HTERT RPE-1 (cell line): Measurements from ENCODE around the gene PARK7.
"Not testable (repeated sequence)": the region's sequence is repeated elsewhere in the genome, so short reads cannot be mapped to it uniquely, and the experiment has no call there.

Experiments
- in situ Hi-C: fragments of 300-500 bp; cut with MboI; formaldehyde crosslinking; loops from 4 replicates; pipeline ENCODE4 v1.14.3; 2020; ENCODE audit warnings: low sequenced_read_pairs

Gene PARK7

DNA sequence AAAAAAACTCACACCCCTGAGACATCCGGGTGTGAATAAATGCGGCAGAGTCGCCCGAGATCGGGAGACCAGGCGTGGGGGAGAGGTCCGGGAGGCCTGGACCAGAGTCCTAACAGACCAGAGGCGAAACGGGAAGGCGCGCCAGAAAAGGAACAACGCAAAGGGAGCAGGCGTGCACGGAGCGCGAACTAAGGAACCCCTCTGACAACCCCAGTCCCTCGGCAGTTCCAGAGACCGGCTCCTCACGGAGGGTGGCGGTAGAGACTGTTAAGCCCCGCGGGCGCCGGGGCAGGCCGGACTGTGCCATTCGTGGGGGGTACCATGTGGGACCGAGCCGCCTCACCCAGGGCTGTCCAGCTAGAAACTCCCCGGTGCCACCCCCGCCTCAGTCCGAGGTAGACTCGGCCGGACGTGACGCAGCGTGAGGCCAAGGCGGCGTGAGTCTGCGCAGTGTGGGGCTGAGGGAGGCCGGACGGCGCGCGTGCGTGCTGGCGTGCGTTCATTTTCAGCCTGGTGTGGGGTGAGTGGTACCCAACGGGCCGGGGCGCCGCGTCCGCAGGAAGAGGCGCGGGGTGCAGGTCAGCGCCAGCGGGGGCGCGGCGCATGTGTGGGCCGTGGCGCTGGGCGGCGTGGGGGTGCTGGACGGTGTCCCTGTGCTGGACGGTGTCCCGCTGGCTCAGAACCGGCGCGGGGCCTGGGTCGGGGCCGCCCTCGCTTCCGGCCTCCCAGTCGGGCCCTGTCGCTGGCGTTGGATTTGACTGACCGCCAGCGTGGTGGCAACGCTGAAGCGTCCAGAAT lies at the start of gene PARK7:
TSS of gene PARK7 (plus strand) at position 496 of the 798 bp plus-strand sequence. CDS start 1,075 bp downstream, outside the sequence.
- in situ Hi-C loops, result no loop called here

DNA sequence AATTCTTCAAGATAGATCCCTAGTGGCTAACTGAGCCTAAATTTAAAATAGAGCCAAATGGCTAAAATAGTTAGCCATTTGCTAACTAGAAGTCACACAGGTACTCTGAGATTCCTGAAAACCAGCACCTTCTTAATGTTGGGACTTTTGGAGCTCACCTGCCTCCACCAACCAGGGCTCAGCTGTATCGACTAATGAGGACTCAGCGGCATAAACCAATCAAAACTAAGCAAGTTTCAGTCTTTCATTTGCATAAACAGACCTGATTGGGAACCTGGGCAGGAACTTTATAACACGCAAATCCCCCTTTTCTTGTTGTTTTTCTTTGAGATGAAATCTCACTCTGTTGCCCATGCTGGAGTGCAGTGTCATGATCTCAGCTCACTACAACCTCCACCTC lies 49.4 kb upstream of the PARK7 start:
- in situ Hi-C loops, result no loop called here

DNA sequence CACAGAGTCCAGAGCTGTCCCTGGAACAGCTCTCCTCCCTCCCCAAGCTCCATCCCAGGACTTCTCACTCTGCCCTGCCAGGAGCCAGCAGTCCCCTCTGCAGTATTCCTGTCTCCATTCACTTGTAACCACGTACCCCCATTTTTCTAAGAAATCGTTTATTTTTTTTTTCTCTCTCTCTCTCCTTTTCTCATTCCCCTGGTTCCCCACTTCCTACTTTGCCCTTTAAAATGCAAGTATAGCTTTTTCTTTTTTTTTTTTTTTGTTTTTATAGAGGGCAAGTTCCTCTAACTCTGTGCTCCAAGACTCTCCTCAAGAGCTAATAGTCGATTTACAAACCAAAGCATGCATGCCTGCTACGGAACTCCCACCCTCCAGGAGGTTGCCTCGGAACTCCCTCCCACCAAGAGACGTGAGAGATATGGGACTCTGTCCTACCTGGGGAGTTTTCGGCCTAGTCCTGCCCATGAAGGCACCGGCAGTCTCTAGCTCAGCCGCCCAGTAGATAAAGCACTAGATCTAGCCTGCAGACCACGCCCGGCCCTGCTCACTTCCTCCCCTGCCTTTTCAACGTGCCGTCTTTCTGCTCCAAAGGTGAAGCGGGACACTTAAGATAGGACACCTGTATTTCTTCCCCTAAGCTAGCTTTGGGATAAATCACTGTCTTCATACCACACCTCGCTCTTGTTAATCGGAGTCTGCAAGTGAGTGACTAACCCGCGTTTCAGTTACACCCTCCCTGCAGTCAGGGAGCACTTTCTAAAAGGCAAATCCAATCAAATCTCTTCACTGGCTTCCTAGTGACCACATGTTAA lies 48.6 kb upstream of the PARK7 start:
- in situ Hi-C loops, result no loop called here

DNA sequence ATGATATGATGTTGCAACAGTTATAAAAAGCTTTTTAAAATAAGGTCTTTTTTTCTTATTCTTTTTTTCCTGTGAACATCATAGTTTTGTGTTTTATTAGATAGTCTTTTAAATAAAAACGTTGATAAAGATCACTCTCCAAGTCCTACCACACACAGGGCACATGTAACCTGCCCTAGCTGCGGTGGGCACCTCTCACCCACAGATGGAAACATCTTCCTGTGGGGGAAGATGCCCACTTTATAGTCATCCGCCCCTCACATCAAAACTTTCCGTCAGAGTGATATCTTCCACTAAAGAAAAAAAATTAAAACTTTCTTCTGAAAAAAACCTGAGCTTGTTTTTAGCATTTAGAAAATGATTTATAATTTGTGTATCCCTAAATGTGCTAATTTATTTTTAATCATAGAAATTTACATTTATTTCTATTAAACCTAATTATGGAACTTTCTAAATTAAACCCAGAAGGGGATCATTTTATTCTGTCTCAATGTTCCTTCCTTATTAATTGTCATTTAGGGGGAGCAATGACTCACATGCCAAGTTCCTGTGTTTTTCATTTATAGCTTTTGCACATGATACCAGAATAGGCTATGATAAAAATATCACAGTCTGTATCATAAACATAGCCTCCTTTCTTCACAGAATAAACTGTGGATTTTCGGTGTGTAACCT lies 45.5 kb upstream of the PARK7 start:
- in situ Hi-C loops, result no loop called here

DNA sequence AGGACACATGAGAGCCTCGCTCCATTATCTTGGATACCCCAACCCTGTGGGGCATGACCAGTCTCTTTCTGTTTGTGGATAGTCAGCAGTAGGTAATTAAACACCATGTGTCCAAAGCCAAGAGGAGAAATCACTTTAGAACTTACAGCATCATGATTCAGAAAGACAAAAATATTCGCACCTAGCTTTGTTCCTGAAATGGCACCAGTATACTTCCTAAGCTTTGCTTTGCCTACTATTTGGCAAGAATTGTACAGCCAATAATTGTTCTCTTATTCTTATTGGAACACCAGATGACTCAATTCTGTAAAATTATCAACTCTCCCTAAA lies 45.0 kb upstream of the PARK7 start:
- in situ Hi-C loops, result no loop called here

DNA sequence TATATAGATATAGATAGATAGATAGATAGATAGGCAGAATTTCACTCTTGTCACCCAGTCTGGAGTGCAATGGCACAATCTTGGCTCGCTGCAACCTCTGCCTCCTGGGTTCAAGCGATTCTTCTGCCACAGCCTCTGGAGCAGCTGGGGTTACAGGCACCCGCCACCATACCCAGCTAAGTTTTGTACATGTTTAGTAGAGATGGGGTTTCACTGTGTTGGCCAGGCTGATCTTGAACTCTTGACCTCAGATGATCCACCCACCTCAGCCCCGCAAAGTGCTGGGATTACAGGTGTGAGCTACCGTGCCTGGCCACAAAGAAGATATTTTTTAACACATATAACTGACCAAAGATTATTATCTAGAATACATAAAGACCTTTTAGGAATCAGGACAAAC lies 43.5 kb upstream of the PARK7 start:
- in situ Hi-C loops, result not testable (repeated sequence)

DNA sequence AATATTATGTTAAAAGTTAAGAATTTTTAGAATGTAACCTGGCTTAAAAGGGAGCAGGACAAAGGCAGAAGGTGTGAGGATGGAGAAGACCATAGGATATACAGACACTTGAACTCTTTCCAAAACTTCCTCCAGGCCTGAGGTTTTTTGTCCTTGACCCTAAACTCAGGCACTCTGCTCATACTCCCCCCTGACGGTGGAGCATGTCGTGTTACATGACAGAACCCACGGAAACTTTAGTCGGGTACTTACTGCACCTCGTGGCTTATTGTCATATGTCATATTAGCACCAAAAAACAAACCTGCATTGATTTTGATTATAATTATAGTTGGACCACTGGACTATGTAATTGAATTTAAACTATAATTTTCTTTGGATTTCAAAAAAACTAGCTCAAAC lies 41.6 kb upstream of the PARK7 start:
- in situ Hi-C loops, result no loop called here

DNA sequence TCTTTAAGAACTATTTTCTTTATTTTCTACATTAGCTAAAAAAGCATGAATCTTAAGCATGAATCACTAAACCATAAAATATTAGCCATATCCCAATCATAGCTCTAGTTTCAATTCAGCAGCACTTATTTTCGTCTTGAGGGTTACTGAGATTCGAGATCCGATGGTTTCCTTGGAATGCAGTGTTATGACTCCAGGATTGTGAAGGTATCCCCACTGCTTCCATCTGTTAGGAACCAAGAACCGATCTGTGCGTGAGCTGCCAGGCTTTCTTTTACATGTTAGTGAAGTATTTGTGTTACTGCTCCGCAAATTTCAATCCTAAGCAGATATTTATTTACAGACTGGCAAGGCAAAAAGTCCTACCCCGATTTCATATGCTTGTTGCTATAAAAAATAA lies 39.7 kb upstream of the PARK7 start:
- in situ Hi-C loops, result no loop called here

DNA sequence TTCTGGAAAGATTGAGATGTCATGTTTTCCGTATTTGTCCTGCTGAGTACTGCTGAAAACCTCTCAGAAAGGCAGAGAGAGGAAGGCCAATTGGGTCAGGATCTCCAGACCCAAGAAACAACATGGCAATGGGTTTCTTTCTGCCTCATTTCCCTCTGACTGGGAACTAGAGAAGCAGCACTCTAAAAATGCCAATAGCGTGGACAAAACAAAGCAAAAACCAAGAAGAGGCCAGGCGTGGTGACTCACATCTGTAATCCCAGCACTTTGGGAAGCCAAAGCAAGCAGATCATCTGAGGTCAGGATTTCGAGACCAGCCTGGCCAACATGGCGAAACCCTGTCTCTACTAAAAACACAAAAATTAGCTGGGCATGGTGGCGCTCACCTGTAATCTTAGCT lies 39.2 kb upstream of the PARK7 start:
- in situ Hi-C loops, result no loop called here

DNA sequence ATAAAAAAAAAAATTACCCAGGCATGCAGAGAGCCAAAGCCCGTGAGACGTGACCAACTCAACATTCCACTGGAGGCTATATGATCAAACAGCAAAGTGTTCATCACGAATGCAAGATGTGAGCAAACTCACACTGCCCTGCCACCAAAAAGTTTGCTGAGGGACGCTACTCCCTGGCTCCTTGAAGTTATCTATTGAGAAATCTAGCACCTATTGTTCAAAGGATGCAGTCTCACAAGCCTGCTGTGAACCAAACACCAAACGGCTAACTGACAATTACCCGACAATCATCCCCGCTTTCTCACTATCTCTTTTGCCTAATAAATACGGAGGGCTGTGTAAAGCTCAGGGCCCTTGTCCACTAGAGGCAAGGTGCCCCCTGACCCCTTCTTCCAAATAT lies 34.5 kb upstream of the PARK7 start:
- in situ Hi-C loops, result not testable (repeated sequence)

DNA sequence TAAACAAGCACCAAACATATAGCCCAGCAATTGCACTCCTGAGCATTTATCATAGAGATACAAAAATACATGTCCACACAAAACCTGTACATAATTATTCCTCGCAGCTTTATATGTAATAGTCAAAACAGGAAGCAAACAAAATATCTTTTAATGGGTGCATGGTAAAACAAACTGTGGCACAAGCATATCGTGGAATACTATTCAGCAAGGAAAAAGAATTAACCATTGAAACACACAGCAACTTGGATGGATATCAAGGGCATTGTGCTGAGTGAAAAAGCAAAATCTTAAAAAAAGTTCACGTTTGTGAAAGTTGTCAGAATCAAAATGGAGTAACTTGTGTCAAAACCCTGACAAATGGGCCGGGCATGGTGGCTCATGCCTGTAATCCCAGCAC lies 33.3 kb upstream of the PARK7 start:
- in situ Hi-C loops, result no loop called here

DNA sequence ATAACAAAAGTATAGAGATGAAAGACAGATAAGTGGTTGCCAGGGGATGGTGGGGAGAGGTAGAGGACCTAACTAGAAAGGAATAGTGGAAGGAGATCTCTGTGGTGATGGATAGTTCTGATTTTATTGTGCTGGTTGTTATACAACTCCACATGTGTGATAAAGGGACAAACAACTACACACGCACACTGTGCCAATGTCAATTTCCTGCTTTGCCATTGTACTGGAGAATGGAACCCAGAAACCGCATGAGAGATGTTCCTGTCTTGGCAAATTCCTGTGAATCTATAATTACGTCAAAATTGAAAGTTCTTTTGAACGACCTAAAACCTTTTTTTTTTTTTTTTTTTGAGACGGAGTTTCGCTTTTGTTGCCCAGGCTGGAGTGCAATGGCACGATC lies 31.9 kb upstream of the PARK7 start:
- in situ Hi-C loops, result no loop called here

DNA sequence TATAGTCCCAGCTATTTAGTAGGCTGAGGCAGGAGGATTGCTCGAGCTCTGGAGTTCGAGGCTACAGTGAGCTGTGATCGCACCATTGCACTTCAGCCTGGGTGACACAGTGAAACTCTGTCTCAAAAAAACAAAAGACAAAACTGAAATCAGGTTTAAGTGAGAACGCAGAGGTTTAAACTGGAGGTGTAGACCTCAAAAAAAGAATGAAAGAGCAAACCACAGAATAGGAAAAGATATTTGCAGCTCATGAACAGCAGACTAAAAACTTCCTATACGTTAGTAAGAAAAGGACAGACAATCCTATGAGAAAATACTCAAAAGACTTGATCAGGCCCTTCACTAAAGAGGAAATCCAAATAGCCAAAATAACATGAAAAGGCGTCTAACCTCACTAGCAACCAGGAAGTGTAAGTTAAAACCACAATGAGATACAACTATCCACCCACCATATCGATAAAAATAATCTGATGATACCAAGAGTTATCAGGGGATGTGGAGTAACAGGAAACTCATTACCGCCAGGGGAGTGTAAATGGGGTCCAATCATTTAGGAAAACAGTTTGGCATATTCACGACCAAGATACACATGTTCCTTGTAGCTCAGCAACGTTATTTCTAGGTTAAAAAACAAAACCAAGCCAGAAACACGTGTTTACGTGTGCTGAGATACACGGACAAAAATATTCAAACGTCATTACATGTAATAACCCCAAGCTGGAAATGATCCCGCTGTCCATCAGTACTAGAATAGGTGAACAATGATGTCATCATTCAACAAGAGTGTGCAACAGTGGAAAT lies 30.7 kb upstream of the PARK7 start:
- in situ Hi-C loops, result no loop called here

DNA sequence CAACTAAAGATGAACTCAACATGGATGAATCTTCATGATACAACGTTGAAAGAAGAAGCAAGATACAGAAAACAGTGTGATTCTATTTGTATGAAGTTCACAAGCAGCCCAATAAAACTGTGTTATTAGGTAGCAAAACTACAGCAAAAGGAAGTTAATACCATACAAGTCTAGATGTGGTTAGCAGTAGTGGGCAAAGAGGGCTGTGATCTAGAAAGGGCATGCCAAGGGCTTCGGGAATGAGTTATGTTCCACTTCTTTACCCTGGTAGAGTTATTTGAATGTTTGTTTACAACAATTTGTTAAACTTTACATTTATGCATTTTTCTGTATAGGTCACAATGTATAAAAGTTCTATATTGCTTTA lies 30.1 kb upstream of the PARK7 start:
- in situ Hi-C loops, result no loop called here

DNA sequence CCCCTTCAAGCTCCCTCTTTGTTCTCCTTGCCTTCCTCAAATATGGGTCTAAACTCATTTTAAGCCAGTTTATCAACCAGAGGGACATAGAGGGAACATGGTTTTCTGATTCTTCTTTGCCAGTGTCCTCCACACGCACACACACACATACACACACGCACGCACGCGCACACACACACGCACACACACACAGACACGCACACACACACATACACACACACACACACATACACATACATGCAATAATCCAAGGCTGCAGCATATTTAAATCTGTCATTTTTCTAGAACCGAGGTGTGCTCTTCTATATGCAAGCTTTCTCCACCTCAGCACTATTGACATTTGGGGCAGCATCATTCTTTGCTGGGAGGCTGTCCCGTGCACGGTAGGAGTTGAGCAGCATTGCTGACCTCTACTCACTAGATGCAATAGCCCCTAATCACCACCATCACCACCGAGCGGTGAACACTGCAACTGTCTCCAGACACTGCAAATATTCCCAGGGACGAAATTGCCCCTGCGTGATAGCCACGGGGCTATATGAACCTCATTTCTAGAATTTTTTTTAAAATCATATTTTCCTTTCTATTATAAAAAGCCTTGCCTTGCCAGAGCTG lies 28.9 kb upstream of the PARK7 start:
- in situ Hi-C loops, result no loop called here

DNA sequence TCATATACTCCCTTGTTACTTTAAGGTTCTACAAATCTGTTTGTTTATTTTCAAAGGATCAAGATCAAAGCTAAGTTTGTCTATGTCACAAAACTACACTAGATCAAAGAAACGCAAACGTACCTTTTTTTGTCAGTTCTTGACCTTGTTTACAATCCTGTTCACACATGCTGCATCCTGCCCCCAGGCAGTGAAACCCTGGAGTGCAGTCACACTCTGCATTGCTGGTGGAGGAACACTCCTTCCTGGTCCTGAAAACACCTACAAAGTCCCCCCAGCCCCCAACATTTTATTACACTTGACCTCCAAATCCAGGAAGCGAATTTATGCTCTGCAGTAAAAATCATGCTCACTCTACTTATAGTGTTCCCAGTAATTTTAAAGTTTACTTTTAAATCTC lies 23.4 kb upstream of the PARK7 start:
- in situ Hi-C loops, result no loop called here

DNA sequence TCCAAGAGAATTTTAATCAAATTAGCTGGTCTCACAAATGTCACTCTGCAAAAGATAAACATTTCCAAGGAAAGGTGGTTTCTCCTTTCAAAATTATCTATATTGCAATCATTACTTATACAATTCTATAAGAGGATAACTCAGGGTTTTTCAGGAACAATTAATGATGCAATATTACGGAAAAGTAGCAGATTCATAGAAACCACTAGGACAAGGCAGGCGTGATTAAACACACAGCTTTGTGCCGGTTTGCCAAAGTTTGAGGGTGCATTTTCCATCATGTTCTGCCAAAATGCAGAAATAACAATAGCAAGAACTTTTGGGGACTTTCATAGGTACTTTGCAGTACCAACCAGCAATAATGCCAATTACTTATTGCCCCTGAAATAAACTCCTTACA lies 21.5 kb upstream of the PARK7 start:
- in situ Hi-C loops, result no loop called here

DNA sequence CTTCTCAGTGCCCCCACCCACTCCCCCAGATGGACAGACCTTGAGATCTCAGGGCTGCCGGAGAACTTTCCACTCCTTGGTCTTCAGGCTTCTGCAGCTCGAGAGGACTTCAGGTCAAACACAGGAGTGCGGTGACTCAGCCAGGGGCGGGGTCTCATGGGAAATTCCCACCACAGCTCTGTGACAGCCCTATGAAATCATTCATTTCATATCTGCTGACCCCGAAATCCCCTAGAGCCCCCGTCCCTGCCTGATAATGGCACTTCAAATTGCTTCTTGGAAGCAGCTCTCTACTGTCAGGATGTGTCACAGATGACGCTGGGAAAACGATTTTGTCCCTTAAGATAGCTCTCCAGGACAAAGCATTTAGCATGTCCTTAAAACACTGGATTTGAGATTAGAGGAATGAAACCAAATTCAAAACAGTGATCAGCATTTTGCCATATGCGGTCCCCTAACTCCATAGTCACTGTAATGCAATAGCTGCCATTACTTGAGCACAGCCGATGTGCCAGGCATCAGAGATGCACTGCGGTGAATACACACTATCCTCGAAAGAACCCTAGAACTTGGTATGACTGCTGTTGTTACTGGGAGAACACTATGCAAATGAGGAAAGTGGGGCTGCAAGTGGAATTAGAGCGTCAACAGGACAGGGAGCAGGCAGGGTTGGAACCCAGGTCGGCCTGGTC lies 20.6 kb upstream of the PARK7 start, which contains the start of gene TNFRSF9:
TSS of gene TNFRSF9 (minus strand) at position 95 of the 692 bp plus-strand sequence. CDS start 845 bp downstream, outside the sequence.
- in situ Hi-C loops, result no loop called here

DNA sequence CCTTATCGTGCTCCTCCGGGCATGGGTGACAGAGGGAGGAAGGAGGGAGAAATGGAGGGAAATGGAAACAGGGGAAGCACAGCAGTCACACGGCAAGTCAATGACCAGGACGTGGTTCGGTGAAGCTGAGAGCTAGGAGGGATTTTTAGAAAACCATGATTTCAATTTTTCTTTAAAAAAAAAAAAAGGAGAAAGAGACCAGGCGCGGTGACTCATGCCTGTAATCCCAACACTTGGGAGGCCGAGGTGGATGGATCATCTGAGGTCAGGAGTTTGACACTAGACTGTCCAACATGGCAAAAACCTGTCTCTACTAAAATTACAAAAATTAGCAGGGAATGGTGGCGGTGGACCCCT lies 20.1 kb upstream of the PARK7 start:
- in situ Hi-C loops, result no loop called here
